ENCODE data around the gene TMEM50B. TPM values are rescaled to one million over a fixed set of nuclear protein-coding genes. Genes with fewer than 3 reads are reported as not detected.

TMEM50B gene
- total and polyA plus RNA-seq, 7 donors = 9.0 to 106 (median 63.3) TPM

- intact Hi-C loops (cut with DNase I) = loop anchor here (2.0 to 5.0 kb wide), 3 partner anchors 33 to 632 kb away; partner anchors contain the start of genes IFNAR1 and PAXBP1
- peak overlapping the region; percentile 61 to 85 (median 78) for H3K4me3 ChIP-seq
- no peaks in the 10 kb centered on the region for H3K36me3 ChIP-seq
- no peak for TF ChIP-seq CTCF (IDR thresholded peaks at IDR 0.05)
- TF ChIP-seq EP300 (IDR thresholded peaks at IDR 0.05) = no peak
- TF ChIP-seq POLR2A (IDR thresholded peaks at IDR 0.05) = peak; percentile 17 to 22
- peak in 3 of 4 donors; percentile 24 to 51 (median 33) for TF ChIP-seq POLR2AphosphoS5 (IDR thresholded peaks at IDR 0.05)
- peak overlapping the region; percentile 84 to 94 (median 90) for H3K27ac ChIP-seq
- DNase-seq = peak; percentile 83
- no peaks in the 10 kb centered on the region for H3K9me3 ChIP-seq
- peaks cover 0 to 40% (median 30%) of the 10 kb centered on the region in 4 donors for H3K4me1 ChIP-seq
- WGBS, 2 donors = 1 to 4% methylated on average over 47 of the region's 47 CpGs
- no peaks in the 10 kb centered on the region for H3K27me3 ChIP-seq
Observed at GRCh38 chr21:33403786-33404585, 75.8 kb downstream of the TMEM50B start.

GRCh38 chr21:33403128-33403785 is 76.5 kb downstream of the TMEM50B start, which contains the start of gene IFNGR2:
Gene IFNGR2 (plus strand): TSS chr21:33403413. CDS start chr21:33403544, 131 bp downstream.
- peak within 1 kb of the TSS; percentile 61 to 85 (median 78) for H3K4me3 ChIP-seq
- no peaks in the 10 kb centered on the region for H3K36me3 ChIP-seq
- H3K4me1 ChIP-seq = peaks cover 0 to 40% (median 30%) of the 10 kb centered on the region in 4 donors
- H3K9me3 ChIP-seq = no peaks in the 10 kb centered on the region
- H3K27ac ChIP-seq = peak within 1 kb of the TSS; percentile 84 to 94 (median 90)
- H3K27me3 ChIP-seq = no peaks in the 10 kb centered on the region
- TF ChIP-seq CTCF (IDR thresholded peaks at IDR 0.05) = no peak
- no peak for TF ChIP-seq POLR2A (IDR thresholded peaks at IDR 0.05)
- TF ChIP-seq POLR2AphosphoS5 (IDR thresholded peaks at IDR 0.05) = peak in 3 of 4 donors; percentile 18 to 50 (median 37)
- WGBS, 2 donors = 0 to 1% methylated on average over 89 of the region's 89 CpGs
- peak; percentile 70 for DNase-seq
- intact Hi-C loops (cut with DNase I) = loop anchor here (5.0 kb wide), 2 partner anchors 34 to 631 kb away; partner anchors contain the start of gene PAXBP1

GRCh38 chr21:33402001-33402979 is 77.5 kb downstream of the TMEM50B start:
- H3K4me1 ChIP-seq = peaks cover 0 to 36% (median 29%) of the 10 kb centered on the region in 4 donors
- peak overlapping the region; percentile 61 to 85 (median 78) for H3K4me3 ChIP-seq
- 55 to 72% methylated on average over 45 of the region's 45 CpGs for WGBS, 2 donors
- H3K27me3 ChIP-seq = no peaks in the 10 kb centered on the region
- DNase-seq = peak; percentile 89
- TF ChIP-seq POLR2AphosphoS5 (IDR thresholded peaks at IDR 0.05) (peak; percentile 62 to 86 (median 75)), POLR2A (IDR thresholded peaks at IDR 0.05) (peak; percentile 13), CTCF (IDR thresholded peaks at IDR 0.05) (no peak)
- peak overlapping the region; percentile 84 to 94 (median 90) for H3K27ac ChIP-seq
- H3K36me3 ChIP-seq = no peaks in the 10 kb centered on the region
- no peaks in the 10 kb centered on the region for H3K9me3 ChIP-seq
- intact Hi-C loops (cut with DNase I) = loop anchor here (5.0 kb wide), 2 partner anchors 35 to 630 kb away; partner anchors contain the start of gene PAXBP1

- no peak for DNase-seq
- no peaks in the 10 kb centered on the region for H3K36me3 ChIP-seq
- H3K27ac ChIP-seq = peak overlapping the region in 3 of 4 donors; percentile 84 to 94 (median 92)
- no peaks in the 10 kb centered on the region for H3K9me3 ChIP-seq
- H3K27me3 ChIP-seq = no peaks in the 10 kb centered on the region
- H3K4me1 ChIP-seq = peaks cover 0 to 30% (median 27%) of the 10 kb centered on the region in 4 donors
- WGBS, 2 donors = 83 to 88% methylated on average over 6 of the region's 6 CpGs
- no peak for TF ChIP-seq POLR2AphosphoS5 (IDR thresholded peaks at IDR 0.05)
- no peak overlapping the region for H3K4me3 ChIP-seq
- intact Hi-C loops (cut with DNase I) = loop anchor here (5.0 kb wide), 2 partner anchors 36 to 629 kb away; partner anchors contain the start of gene PAXBP1
Observed at GRCh38 chr21:33401630-33401992, 78.2 kb downstream of the TMEM50B start.

Other genes starting within 250 kb of the TMEM50B start
- 10 to 100 TPM; 15.0 to 26.2 (median 23.6) TPM for gene IL10RB, start 213.6 kb downstream of the TMEM50B start, total RNA-seq
- gene IL10RB, start 213.6 kb downstream of the TMEM50B start, polyA plus RNA-seq = 10 to 100 TPM; 30.0 to 66.8 (median 34.4) TPM
- 10 to 100 TPM; 23.5 to 32.6 (median 25.5) TPM for gene IFNAR1, start 155.0 kb downstream of the TMEM50B start, total RNA-seq
- gene IFNAR1, start 155.0 kb downstream of the TMEM50B start, polyA plus RNA-seq = 10 to 100 TPM in 1 of 3 donors, 1 to 10 TPM in 2; 6.6 to 26.5 (median 7.9) TPM
- gene IFNGR2, start 76.6 kb downstream of the TMEM50B start, total RNA-seq = 10 to 100 TPM; 34.9 to 65.8 (median 38.5) TPM
- gene IFNGR2, start 76.6 kb downstream of the TMEM50B start, polyA plus RNA-seq = 100 to 1,000 TPM in 2 of 3 donors, 10 to 100 TPM in 1; 72.1 to 178 (median 135) TPM
- gene DNAJC28, start 11.7 kb upstream of the TMEM50B start, total RNA-seq = 1 to 10 TPM; 2.0 to 3.0 (median 2.6) TPM
- gene DNAJC28, start 11.7 kb upstream of the TMEM50B start, polyA plus RNA-seq = 1 to 10 TPM; 1.6 to 3.7 (median 2.4) TPM
- gene GART, start 62.1 kb upstream of the TMEM50B start, total RNA-seq = 10 to 100 TPM; 53.2 to 78.5 (median 66.8) TPM
- 10 to 100 TPM; 10.8 to 36.4 (median 21.3) TPM for gene GART, start 62.1 kb upstream of the TMEM50B start, polyA plus RNA-seq
- gene SON, start 63.1 kb upstream of the TMEM50B start, total RNA-seq = 100 to 1,000 TPM; 177 to 244 (median 190) TPM
- 10 to 100 TPM; 24.0 to 95.5 (median 33.0) TPM for gene SON, start 63.1 kb upstream of the TMEM50B start, polyA plus RNA-seq
- gene DONSON, start 108.7 kb upstream of the TMEM50B start, total RNA-seq = 1 to 10 TPM; 4.6 to 7.2 (median 5.9) TPM
- 10 to 100 TPM in 2 of 3 donors, 1 to 10 TPM in 1; 6.0 to 13.4 (median 12.1) TPM for gene DONSON, start 108.7 kb upstream of the TMEM50B start, polyA plus RNA-seq
- gene CRYZL1, start 161.8 kb upstream of the TMEM50B start, total RNA-seq = 10 to 100 TPM; 46.6 to 90.8 (median 62.7) TPM
- 10 to 100 TPM; 17.3 to 41.4 (median 20.5) TPM for gene CRYZL1, start 161.8 kb upstream of the TMEM50B start, polyA plus RNA-seq
- gene ITSN1, start 162.5 kb upstream of the TMEM50B start, total RNA-seq = 10 to 100 TPM; 35.7 to 45.4 (median 42.6) TPM
- gene ITSN1, start 162.5 kb upstream of the TMEM50B start, polyA plus RNA-seq = 10 to 100 TPM; 10.8 to 15.8 (median 12.9) TPM